Tibial nerve (tissue), 4 donors: ENCODE data around the gene CXCL14.

Experiments
- EP300 ChIP-seq, 2 donors: sonication (generic); formaldehyde crosslinking; IDR thresholded peaks; one replicate each; pipeline ENCODE4 v1.6.1; 2017; ENCODE audit warnings: antibody characterized with exemption in 2 of 2, mild to moderate bottlenecking in 1 of 2
- POLR2A ChIP-seq, 2 donors: fragments of 450-650 bp; IDR thresholded peaks; one replicate each; pipeline ENCODE4 v1.6.1; 2017; ENCODE audit warnings: antibody characterized with exemption in 2 of 2, mild to moderate bottlenecking in 2 of 2, moderate library complexity in 2 of 2
- TF ChIP-seq, protein P1 (sequence below), 5 experiments: fragments of 200-600 bp in 3 of 5; fragments of 450-650 bp in 2 of 5; sonication (generic) in 3 of 5; IDR thresholded peaks; one replicate each; pipeline ENCODE4 v1.5.1; 2016 to 2019; ENCODE audit warnings: antibody characterized with exemption in 5 of 5, mild to moderate bottlenecking in 3 of 5, moderate library complexity in 2 of 5

DNA sequence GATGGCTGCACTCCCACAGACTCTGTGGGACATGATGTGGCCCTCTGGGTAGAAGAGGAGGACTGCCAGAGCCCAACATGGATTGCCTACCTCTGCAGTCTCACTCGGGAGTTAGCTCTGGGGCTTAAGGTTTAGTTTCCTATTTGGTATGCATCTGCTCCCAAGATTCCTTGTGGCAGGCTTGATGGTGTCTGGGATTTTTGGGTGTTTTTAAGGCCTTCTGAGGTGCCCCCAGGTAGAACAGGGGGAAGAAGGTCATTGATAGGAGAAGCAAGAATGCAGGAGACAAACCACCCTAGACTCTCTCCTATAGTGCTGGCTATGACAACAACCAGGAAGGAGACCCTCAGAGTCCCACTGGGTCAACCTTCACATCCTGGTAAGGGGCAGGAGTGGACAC lies 46.7 kb upstream of the CXCL14 start:
- TF ChIP-seq, protein P1, sequence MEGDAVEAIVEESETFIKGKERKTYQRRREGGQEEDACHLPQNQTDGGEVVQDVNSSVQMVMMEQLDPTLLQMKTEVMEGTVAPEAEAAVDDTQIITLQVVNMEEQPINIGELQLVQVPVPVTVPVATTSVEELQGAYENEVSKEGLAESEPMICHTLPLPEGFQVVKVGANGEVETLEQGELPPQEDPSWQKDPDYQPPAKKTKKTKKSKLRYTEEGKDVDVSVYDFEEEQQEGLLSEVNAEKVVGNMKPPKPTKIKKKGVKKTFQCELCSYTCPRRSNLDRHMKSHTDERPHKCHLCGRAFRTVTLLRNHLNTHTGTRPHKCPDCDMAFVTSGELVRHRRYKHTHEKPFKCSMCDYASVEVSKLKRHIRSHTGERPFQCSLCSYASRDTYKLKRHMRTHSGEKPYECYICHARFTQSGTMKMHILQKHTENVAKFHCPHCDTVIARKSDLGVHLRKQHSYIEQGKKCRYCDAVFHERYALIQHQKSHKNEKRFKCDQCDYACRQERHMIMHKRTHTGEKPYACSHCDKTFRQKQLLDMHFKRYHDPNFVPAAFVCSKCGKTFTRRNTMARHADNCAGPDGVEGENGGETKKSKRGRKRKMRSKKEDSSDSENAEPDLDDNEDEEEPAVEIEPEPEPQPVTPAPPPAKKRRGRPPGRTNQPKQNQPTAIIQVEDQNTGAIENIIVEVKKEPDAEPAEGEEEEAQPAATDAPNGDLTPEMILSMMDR (IDR thresholded peaks at IDR 0.05) = no peak
- TF ChIP-seq POLR2A (IDR thresholded peaks at IDR 0.05) (no peak), EP300 (IDR thresholded peaks at IDR 0.05) (no peak)
